Gastroesophageal sphincter (tissue), 4 donors: ENCODE results near the gene APBA2. TPM values are rescaled to one million over a fixed set of nuclear protein-coding genes. Genes with fewer than 3 reads are reported as not detected.
"Not testable (repeated sequence)": the region's sequence is repeated elsewhere in the genome, so short reads cannot be mapped to it uniquely, and the experiment has no call there.

Experiments
- ATAC-seq: fragments of 150-250 bp; one replicate; pipeline ENCODE4 v1.9.1; 2016; ENCODE audit warnings: mild to moderate bottlenecking, moderate library complexity
- H3K27ac ChIP-seq, 4 donors: fragments of 200-600 bp; sonication (generic) in 3 of 4; 1 replicate in 3 of 4; 2 replicates in 1 of 4; pipeline ENCODE4 v1.5.1; 2016 to 2019
- H3K27me3 ChIP-seq: fragments of 200-600 bp; sonication (generic); one replicate; pipeline ENCODE4 v1.5.1; 2019
- H3K36me3 ChIP-seq, 2 donors: fragments of 200-600 bp; sonication (generic); one replicate each; pipeline ENCODE4 v1.5.1; 2019; ENCODE audit warnings: control low read depth in 1 of 2
- H3K4me1 ChIP-seq, 3 donors: fragments of 200-600 bp; sonication (generic); 1 replicate in 2 of 3; 2 replicates in 1 of 3; pipeline ENCODE4 v1.5.1; 2016 to 2019; ENCODE audit warnings: control low read depth in 2 of 3
- H3K4me3 ChIP-seq, 2 donors: fragments of 200-600 bp; sonication (generic); one replicate each; pipeline ENCODE4 v1.5.1; 2019; ENCODE audit warnings: mild to moderate bottlenecking in 1 of 2, moderate library complexity in 1 of 2
- H3K9me3 ChIP-seq, 3 donors: fragments of 200-600 bp; sonication (generic); one replicate each; pipeline ENCODE4 v1.5.1; 2017 to 2019; ENCODE audit warnings: control low read depth in 2 of 3
- EP300 ChIP-seq: sonication (generic); formaldehyde crosslinking; IDR thresholded peaks from one replicate; pipeline ENCODE4 v1.6.1; 2017; ENCODE audit warnings: antibody characterized with exemption, mild to moderate bottlenecking
- POLR2A ChIP-seq, 2 donors: fragments of 450-650 bp; IDR thresholded peaks; one replicate each; pipeline ENCODE4 v1.6.1; 2017; ENCODE audit warnings: antibody characterized with exemption in 2 of 2, mild to moderate bottlenecking in 2 of 2, moderate library complexity in 1 of 2
- POLR2AphosphoS5 ChIP-seq: sonication (generic); formaldehyde crosslinking; IDR thresholded peaks from one replicate; pipeline ENCODE4 v1.6.1; 2017; ENCODE audit warnings: antibody characterized with exemption
- WGBS, 2 donors: methylation state at CpG; one replicate each; pipeline ENCODE4 v1.1.5; 2018; ENCODE audit warnings: low coverage in 1 of 2; 5-methylcytosine and 5-hydroxymethylcytosine counted together
- total RNA-seq, 4 donors: library from RNA; depleted of rRNA; stranded (reverse); fragments of >200 nt; gene quantifications; one replicate each; pipeline ENCODE4 v1.1.0, GENCODE V29; 2016
- TF ChIP-seq, protein P1 (sequence below), 4 experiments: fragments of 200-600 bp in 2 of 4; fragments of 450-650 bp in 2 of 4; sonication (generic) in 1 of 4; IDR thresholded peaks; one replicate each; pipeline ENCODE4 v1.5.1; 2017 to 2019; ENCODE audit warnings: antibody characterized with exemption in 4 of 4, mild to moderate bottlenecking in 2 of 4, moderate library complexity in 2 of 4

APBA2 gene
- total RNA-seq, 4 donors from 2014 or later, result 3.1 to 14.9 (median 4.2) TPM

DNA sequence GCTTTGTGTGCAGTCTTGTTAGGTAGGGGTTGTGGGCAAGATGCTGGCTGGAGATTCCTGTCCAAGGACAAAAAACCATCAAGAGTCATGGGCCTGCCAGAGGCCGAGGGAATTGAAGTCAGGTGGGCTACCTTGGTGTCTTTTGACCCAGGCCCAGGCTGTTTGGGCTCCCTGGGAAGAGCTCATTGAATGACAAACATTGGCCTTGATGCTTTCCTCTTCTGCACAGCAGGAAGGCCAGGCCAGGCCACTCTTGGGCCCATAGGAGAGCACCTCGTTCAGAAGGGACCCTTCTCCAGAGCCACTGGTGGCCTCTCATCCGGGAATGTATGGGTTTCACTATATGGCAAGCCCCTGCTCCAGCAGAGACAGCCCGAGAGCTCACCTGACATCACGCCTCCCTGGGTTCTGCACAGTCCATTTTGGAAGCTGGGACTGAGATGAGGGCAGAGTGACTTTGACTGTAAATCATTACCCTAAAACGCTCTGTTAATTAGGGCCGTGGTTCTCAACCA lies 214.8 kb downstream of the APBA2 start:
- H3K27me3 ChIP-seq, result no peaks in the 10 kb centered on the region
- TF ChIP-seq, protein P1, sequence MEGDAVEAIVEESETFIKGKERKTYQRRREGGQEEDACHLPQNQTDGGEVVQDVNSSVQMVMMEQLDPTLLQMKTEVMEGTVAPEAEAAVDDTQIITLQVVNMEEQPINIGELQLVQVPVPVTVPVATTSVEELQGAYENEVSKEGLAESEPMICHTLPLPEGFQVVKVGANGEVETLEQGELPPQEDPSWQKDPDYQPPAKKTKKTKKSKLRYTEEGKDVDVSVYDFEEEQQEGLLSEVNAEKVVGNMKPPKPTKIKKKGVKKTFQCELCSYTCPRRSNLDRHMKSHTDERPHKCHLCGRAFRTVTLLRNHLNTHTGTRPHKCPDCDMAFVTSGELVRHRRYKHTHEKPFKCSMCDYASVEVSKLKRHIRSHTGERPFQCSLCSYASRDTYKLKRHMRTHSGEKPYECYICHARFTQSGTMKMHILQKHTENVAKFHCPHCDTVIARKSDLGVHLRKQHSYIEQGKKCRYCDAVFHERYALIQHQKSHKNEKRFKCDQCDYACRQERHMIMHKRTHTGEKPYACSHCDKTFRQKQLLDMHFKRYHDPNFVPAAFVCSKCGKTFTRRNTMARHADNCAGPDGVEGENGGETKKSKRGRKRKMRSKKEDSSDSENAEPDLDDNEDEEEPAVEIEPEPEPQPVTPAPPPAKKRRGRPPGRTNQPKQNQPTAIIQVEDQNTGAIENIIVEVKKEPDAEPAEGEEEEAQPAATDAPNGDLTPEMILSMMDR (IDR thresholded peaks at IDR 0.05), result no peak
- TF ChIP-seq POLR2A (IDR thresholded peaks at IDR 0.05), result no peak
- no peak for TF ChIP-seq POLR2AphosphoS5
- no peak for TF ChIP-seq EP300
- no peak for ATAC-seq
- no peak overlapping the region for H3K4me3 ChIP-seq
- no peaks in the 10 kb centered on the region for H3K9me3 ChIP-seq
- H3K36me3 ChIP-seq, result no peaks in the 10 kb centered on the region
- 73 to 90% methylated on average over 5 to 6 of the region's 7 CpGs for WGBS, 2 donors
- H3K4me1 ChIP-seq, result peaks cover 0 to 14% (median 4%) of the 10 kb centered on the region in 3 donors
- H3K27ac ChIP-seq, result no peak overlapping the region

DNA sequence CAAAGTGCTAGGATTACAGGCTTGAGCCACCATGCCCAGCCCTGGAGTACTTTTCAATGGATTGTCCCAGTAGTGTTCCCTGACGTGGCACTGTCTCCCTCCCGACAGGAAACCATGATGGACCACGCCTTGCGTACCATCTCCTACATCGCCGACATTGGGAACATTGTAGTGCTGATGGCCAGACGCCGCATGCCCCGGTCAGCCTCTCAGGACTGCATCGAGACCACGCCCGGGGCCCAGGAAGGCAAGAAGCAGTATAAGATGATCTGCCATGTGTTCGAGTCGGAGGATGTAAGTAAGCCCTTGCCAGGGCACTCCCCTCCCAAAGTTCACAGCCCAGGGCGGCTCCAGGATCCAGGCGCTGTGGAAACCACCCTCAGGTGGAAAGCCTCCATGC lies 215.7 kb downstream of the APBA2 start:
- H3K36me3 ChIP-seq, result no peaks in the 10 kb centered on the region
- TF ChIP-seq POLR2AphosphoS5 (no peak), POLR2A (IDR thresholded peaks at IDR 0.05) (no peak), EP300 (no peak)
- TF ChIP-seq, protein P1 (IDR thresholded peaks at IDR 0.05), result no peak
- no peak overlapping the region for H3K4me3 ChIP-seq
- H3K9me3 ChIP-seq, result no peaks in the 10 kb centered on the region
- H3K4me1 ChIP-seq, result peaks cover 0 to 14% (median 4%) of the 10 kb centered on the region in 3 donors
- no peaks in the 10 kb centered on the region for H3K27me3 ChIP-seq
- no peak for ATAC-seq
- H3K27ac ChIP-seq, result no peak overlapping the region
- 92 to 100% methylated on average over 1 to 10 of the region's 16 CpGs for WGBS, 2 donors

DNA sequence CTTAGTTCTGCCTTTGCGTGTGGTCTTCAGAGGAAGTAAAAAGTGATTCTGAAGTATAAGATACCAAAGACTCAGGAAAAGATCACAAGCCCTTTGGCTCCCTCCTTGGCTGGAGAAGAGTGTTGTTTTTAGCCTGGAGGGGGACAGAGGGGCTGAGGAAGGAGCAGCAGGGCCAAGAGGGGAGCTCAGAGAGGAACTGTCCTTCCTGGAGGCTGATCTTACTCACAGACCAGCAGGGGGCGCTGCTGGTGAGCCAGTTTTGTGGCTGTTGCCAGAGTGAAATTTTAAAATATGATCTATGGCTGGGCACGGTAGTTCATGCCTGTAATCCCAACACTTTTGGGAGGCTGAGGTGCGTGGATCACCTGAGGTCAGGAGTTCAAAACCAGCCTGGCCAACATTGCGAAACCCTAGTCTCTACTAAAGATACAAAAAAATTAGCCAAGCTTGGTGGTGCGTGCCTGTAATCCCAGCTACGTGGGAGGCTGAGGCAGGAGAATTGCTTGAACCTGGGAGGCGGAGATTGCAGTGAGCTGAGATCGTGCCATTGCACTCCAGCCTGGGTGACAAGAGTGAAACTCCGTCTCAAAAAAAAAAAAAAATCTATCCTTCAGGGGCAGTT lies 216.5 kb downstream of the APBA2 start:
- H3K27ac ChIP-seq, H3K27me3 ChIP-seq, H3K36me3 ChIP-seq, ATAC-seq, H3K9me3 ChIP-seq, H3K4me3 ChIP-seq: not testable (repeated sequence)
- TF ChIP-seq, protein P1 (IDR thresholded peaks at IDR 0.05), result peak in 2 of 4 experiments; percentile 47 to 61
- peaks cover 0 to 14% (median 4%) of the 10 kb centered on the region in 3 donors for H3K4me1 ChIP-seq
- 77 to 96% methylated on average over 8 to 9 of the region's 10 CpGs for WGBS, 2 donors

DNA sequence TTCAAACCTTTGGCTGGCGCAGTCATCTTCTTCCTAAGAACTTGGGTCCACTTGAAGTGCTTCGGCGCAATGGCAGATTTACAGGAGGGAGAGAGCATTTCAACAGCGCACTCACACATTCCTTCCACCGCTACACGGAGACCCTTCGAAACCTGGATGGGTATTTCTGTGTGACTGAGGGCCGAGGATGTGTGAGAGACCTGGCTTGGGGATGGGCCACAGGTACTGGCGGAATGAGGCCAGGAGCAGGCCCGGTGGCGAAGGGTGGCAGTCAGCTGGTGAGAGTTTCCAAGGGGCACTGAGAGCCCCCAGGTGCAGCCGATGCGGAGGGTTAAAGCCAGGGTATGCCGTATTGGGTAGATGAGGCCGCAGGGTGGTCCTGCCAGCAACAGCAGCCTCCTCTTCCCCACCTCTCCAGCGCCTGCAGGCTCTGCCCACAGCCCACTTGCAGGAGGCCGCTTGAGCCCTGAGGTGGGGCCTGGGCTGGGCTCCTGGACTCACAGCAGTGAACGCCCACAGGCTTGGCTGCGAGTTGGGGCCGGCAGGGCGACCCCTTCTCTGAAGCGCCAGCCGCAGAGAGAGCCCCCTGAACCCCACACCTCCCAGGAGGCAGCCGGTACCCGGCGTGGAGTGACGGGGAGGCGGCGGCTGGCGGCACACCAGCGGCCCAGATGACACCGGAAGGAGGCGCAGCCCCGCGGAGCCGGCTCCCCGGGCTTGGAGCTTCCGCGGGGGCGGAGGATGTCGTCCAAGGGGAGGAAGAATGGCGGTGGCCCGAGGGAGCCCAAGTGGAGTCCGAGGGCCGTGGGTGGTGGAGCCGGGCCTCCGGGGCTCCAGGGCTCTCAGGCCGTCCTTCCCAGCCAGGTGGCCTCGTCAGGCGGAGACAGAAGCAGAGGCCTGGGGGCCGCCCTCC lies 217.4 kb downstream of the APBA2 start:
- ATAC-seq, result peak; percentile 47
- Histone ChIP-seq H3K27me3 (no peaks in the 10 kb centered on the region), H3K27ac (peak overlapping the region in 1 of 4 donors; percentile 74), H3K4me3 (peak overlapping the region; percentile 22 to 53), H3K9me3 (no peaks in the 10 kb centered on the region), H3K4me1 (peaks cover 0 to 14% (median 4%) of the 10 kb centered on the region in 3 donors), H3K36me3 (no peaks in the 10 kb centered on the region)
- TF ChIP-seq POLR2A (IDR thresholded peaks at IDR 0.05) (no peak), POLR2AphosphoS5 (no peak)
- TF ChIP-seq, protein P1 (IDR thresholded peaks at IDR 0.05), result no peak
- 93% methylated on average over 3 of the region's 51 CpGs; no CpG with 5 or more reads in 1 of the 2 donors for WGBS, 2 donors
